SK-N-SH (cell line): ENCODE measurements around the gene PCIF1.

Experiments used
- CHD2 ChIP-seq: fragments of 150-350 bp; IDR thresholded peaks from 2 replicates; pipeline ENCODE4 v1.6.1; 2018; ENCODE audit warnings: low read length; ENCODE audit not compliant: partially characterized antibody
- CTCF ChIP-seq: fragments of 200-600 bp; sonication (generic); IDR thresholded peaks from 2 replicates; pipeline ENCODE4 v1.6.1; 2017; ENCODE audit warnings: antibody characterized with exemption, mild to moderate bottlenecking, moderate library complexity
- RAD21 ChIP-seq: IDR thresholded peaks from 2 replicates; pipeline ENCODE4 v1.6.1; 2012; ENCODE audit warnings: mild to moderate bottlenecking, low read length
- RFX5 ChIP-seq: IDR thresholded peaks from 2 replicates; pipeline ENCODE4 v1.6.1; 2012; ENCODE audit warnings: mild to moderate bottlenecking, improper control_type of control experiment, low read length
- TF ChIP-seq, protein P1 (sequence below): IDR thresholded peaks from 2 replicates; pipeline ENCODE4 v1.4.0; 2012; ENCODE audit warnings: low read depth, borderline replicate concordance
- TF ChIP-seq, protein P2 (sequence below): IDR thresholded peaks from 2 replicates; pipeline ENCODE4 v1.4.0; 2012; ENCODE audit warnings: low read depth

DNA sequence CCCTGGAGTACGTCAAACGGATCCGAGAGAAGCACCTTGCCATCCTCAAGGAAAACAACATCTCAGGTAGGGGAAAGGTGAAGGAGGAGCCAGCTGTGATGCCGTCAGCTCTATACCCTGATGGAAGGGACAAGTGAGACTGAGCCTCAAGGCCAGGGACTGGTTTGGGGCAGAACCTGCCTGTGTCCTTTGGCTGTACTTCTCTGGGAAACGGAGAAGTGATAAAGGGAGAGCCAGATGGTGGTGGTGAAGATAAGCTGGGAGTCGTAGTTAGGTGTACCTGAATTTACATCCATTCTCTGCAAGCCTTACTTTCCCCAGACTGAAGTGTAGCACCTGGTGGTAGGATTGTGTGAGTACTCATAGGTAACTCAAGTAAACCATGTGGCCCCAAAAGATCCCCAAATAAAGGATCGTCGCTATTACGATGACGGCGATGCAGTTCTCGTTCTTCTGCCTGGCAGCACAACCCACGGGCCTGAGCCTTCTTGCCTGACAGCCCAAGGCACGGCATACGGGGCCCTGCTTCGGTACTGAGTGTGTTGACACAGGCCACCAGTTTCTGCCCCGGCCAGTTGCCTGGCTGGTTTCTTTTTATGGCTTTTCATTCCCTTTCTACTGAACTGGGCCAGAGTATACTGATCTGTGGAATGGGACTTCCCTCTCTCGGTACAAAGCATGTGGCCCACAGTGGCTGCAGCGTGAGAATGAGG, 10.6 kb downstream of the PCIF1 start:
- TF ChIP-seq CHD2, result no peak
- TF ChIP-seq RAD21, result no peak
- TF ChIP-seq RFX5, result no peak
- TF ChIP-seq CTCF, result no peak
- TF ChIP-seq, protein P1, sequence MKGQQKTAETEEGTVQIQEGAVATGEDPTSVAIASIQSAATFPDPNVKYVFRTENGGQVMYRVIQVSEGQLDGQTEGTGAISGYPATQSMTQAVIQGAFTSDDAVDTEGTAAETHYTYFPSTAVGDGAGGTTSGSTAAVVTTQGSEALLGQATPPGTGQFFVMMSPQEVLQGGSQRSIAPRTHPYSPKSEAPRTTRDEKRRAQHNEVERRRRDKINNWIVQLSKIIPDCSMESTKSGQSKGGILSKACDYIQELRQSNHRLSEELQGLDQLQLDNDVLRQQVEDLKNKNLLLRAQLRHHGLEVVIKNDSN, result no peak
- TF ChIP-seq, protein P2, sequence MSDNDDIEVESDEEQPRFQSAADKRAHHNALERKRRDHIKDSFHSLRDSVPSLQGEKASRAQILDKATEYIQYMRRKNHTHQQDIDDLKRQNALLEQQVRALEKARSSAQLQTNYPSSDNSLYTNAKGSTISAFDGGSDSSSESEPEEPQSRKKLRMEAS, result no peak
